Neuron (in vitro differentiated cells): Measurements from ENCODE around the gene RIOK2.
A peak's percentile ranks its signal among the peaks of the same experiment; 100 is the strongest.

Experiments used
- H2AFZ ChIP-seq: one replicate; pipeline ENCODE4 v1.6.1; 2013; ENCODE audit warnings: low read depth, mild to moderate bottlenecking, inconsistent platforms, low read length, moderate library complexity
- H3K27me3 ChIP-seq: one replicate; pipeline ENCODE4 v1.6.1; 2013; ENCODE audit warnings: low read length; ENCODE audit not compliant: insufficient read depth
- H3K36me3 ChIP-seq: one replicate; pipeline ENCODE4 v1.6.1; 2013; ENCODE audit warnings: low read length; ENCODE audit not compliant: insufficient read depth
- H3K4me1 ChIP-seq: one replicate; pipeline ENCODE4 v1.6.1; 2013; ENCODE audit warnings: low read length; ENCODE audit not compliant: insufficient read depth
- H3K4me3 ChIP-seq: 2 replicates; pipeline ENCODE4 v1.5.1; 2013; ENCODE audit warnings: mild to moderate bottlenecking, low read length, moderate library complexity
- H3K9me3 ChIP-seq: one replicate; pipeline ENCODE4 v1.6.1; 2013; ENCODE audit warnings: low read length

RIOK2 gene

GRCh38 chr5:97183100-97183929, at the start of gene RIOK2:
Gene RIOK2 (minus strand): TSS chr5:97183247. CDS start chr5:97183191, 56 bp downstream.
- Histone ChIP-seq H3K9me3 (peaks cover 3% of the 10 kb centered on the region), H2AFZ (peak within 1 kb of the TSS; percentile 77), H3K27me3 (no peaks in the 10 kb centered on the region), H3K4me3 (peak within 1 kb of the TSS; percentile 90), H3K36me3 (peaks cover 15% of the 10 kb centered on the region), H3K4me1 (peaks cover 14% of the 10 kb centered on the region)

GRCh38 chr5:97231025-97231636, 48.1 kb upstream of the RIOK2 start:
- Histone ChIP-seq H3K27me3 (no peaks in the 10 kb centered on the region), H3K4me3 (no peak overlapping the region), H3K4me1 (no peaks in the 10 kb centered on the region), H3K9me3 (no peaks in the 10 kb centered on the region), H3K36me3 (no peaks in the 10 kb centered on the region), H2AFZ (no peak overlapping the region)

GRCh38 chr5:97229688-97230285, 46.7 kb upstream of the RIOK2 start:
- Histone ChIP-seq H3K4me1 (no peaks in the 10 kb centered on the region), H3K36me3 (no peaks in the 10 kb centered on the region), H3K4me3 (no peak overlapping the region), H2AFZ (no peak overlapping the region), H3K27me3 (no peaks in the 10 kb centered on the region), H3K9me3 (no peaks in the 10 kb centered on the region)

- Histone ChIP-seq H3K4me3 (no peak overlapping the region), H3K27me3 (no peaks in the 10 kb centered on the region), H3K4me1 (no peaks in the 10 kb centered on the region), H2AFZ (no peak overlapping the region), H3K36me3 (no peaks in the 10 kb centered on the region), H3K9me3 (no peaks in the 10 kb centered on the region)
Measured at GRCh38 chr5:97229196-97229595, 46.1 kb upstream of the RIOK2 start.

GRCh38 chr5:97225222-97225621, 42.2 kb upstream of the RIOK2 start:
- Histone ChIP-seq H3K4me3 (no peak overlapping the region), H3K9me3 (no peaks in the 10 kb centered on the region), H2AFZ (no peak overlapping the region), H3K4me1 (peaks cover 2% of the 10 kb centered on the region), H3K36me3 (no peaks in the 10 kb centered on the region), H3K27me3 (no peaks in the 10 kb centered on the region)

- peaks cover 2% of the 10 kb centered on the region for H3K4me1 ChIP-seq
- no peak overlapping the region for H2AFZ ChIP-seq
- H3K4me3 ChIP-seq = no peak overlapping the region
- H3K27me3 ChIP-seq = no peaks in the 10 kb centered on the region
- H3K36me3 ChIP-seq = no peaks in the 10 kb centered on the region
- no peaks in the 10 kb centered on the region for H3K9me3 ChIP-seq
Measured at GRCh38 chr5:97224112-97224750, 41.2 kb upstream of the RIOK2 start.

- Histone ChIP-seq H2AFZ (no peak overlapping the region), H3K9me3 (no peaks in the 10 kb centered on the region), H3K27me3 (no peaks in the 10 kb centered on the region), H3K36me3 (no peaks in the 10 kb centered on the region), H3K4me3 (no peak overlapping the region), H3K4me1 (peaks cover 2% of the 10 kb centered on the region)
Measured at GRCh38 chr5:97223596-97223995, 40.5 kb upstream of the RIOK2 start.

- Histone ChIP-seq H2AFZ (no peak overlapping the region), H3K4me3 (no peak overlapping the region)
Measured at GRCh38 chr5:97209343-97209742, 26.3 kb upstream of the RIOK2 start.

GRCh38 chr5:97208714-97209113, 25.7 kb upstream of the RIOK2 start:
- Histone ChIP-seq H3K4me3 (no peak overlapping the region), H3K9me3 (peaks cover 3% of the 10 kb centered on the region), H2AFZ (no peak overlapping the region), H3K27me3 (no peaks in the 10 kb centered on the region), H3K4me1 (no peaks in the 10 kb centered on the region), H3K36me3 (no peaks in the 10 kb centered on the region)

More at GRCh38 chr5:97209343-97209742, 26.3 kb upstream of the RIOK2 start:
- Histone ChIP-seq H3K27me3 (no peaks in the 10 kb centered on the region), H3K4me1 (no peaks in the 10 kb centered on the region), H3K36me3 (no peaks in the 10 kb centered on the region), H3K9me3 (peaks cover 3% of the 10 kb centered on the region)

- Histone ChIP-seq H3K4me3 (no peak overlapping the region), H3K36me3 (no peaks in the 10 kb centered on the region), H3K27me3 (no peaks in the 10 kb centered on the region), H3K9me3 (peaks cover 3% of the 10 kb centered on the region), H3K4me1 (no peaks in the 10 kb centered on the region), H2AFZ (no peak overlapping the region)
Measured at GRCh38 chr5:97208184-97208713, 25.2 kb upstream of the RIOK2 start.

- H2AFZ ChIP-seq = no peak overlapping the region
- no peaks in the 10 kb centered on the region for H3K4me1 ChIP-seq
- no peak overlapping the region for H3K4me3 ChIP-seq
- no peaks in the 10 kb centered on the region for H3K36me3 ChIP-seq
- no peaks in the 10 kb centered on the region for H3K27me3 ChIP-seq
- no peaks in the 10 kb centered on the region for H3K9me3 ChIP-seq
Measured at GRCh38 chr5:97194366-97194765, 11.3 kb upstream of the RIOK2 start.

GRCh38 chr5:97193355-97193688, 10.3 kb upstream of the RIOK2 start:
- Histone ChIP-seq H2AFZ (no peak overlapping the region), H3K4me3 (no peak overlapping the region), H3K4me1 (no peaks in the 10 kb centered on the region), H3K27me3 (no peaks in the 10 kb centered on the region), H3K36me3 (no peaks in the 10 kb centered on the region), H3K9me3 (no peaks in the 10 kb centered on the region)
